HG03460 (cell line): ENCODE results near the gene CYP17A1.

Source experiments
- ATAC-seq: cut with Tn5 transposase; IDR thresholded peaks from one replicate; pipeline ENCODE4 v1.9.1; 2021; ENCODE audit not compliant: unreplicated experiment

CYP17A1 gene

GRCh38 chr10:102811346-102811745, 25.9 kb downstream of the CYP17A1 start:
- no peak for ATAC-seq

GRCh38 chr10:102808380-102808779, 28.8 kb downstream of the CYP17A1 start:
- no peak for ATAC-seq

GRCh38 chr10:102804382-102805055, 32.7 kb downstream of the CYP17A1 start:
- ATAC-seq, result no peak

- peak; percentile 68 for ATAC-seq
These were observed 34.2 kb downstream of the CYP17A1 start for GRCh38 chr10:102802920-102803534.

DNA sequence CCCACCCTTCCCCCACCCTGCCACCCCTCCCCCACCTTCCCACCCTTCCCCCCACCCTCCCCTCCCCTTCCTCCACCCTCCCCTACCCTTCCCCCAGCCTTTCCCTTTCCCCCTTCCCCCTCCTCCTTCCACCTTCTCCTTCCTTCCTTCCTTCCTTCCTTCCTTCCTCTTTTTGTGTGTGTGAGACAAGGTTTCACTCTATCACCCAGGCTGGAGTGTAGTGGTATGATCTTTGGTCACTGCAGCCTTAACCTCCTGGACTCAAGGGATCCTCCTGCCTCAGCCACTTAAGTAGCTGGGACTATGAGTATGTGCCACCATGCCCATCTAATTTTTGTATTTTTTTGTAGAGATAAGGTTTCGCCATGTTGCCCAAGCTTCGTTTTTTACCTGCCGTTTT, 35.2 kb downstream of the CYP17A1 start:
- no peak for ATAC-seq

DNA sequence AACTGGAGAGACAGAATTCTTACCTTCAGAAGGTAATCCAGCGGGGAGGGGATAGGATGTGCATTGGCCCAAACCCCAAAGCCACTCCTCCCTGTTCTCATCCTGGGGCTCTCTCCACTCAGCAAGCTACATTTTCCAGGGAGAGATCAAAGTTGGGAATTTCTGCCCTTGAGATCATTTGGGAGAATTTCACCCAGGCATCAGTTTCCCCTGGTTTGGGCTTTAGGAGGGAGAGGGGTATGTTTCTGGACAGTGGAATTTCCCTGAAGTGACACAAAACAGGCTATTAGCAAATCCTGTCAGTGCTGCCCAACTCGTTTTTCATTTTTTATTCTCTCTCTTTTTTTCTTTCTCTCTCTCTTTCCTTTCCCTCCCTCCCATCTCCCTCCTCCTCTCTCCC, 35.7 kb downstream of the CYP17A1 start:
- ATAC-seq, result no peak

DNA sequence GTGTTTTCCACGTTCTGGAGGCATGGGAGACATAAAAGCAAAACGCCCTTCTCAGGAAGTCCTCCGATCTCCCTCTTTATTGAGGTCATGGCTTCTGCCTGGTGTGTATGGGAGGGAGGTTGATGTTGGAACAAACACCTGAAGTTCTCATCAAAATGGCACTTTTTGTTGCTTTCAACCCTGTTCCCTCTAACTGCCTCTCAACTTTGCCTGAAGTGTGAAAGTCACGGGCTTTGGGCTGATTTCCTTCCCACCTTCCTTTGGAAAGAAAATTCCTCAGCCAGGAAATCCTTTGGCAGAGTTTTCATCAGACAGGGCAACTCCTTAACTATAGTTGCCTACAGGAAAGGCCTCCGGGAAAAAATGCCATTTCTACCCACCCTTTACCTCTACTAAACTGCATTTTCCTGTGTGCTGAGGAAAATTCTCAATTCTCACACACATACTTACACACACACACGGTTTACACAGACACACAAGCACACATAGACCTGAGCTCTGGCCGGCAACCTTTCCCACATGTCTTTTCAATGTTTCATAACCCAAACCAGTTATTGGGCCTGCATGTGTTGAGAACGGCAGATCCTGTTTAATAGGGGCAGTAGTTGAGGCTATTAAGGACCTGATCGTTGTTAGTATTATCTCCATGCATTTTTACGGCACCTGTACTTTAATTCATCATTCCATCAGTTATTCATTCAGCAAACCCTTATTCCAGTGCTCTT, 36.4 kb downstream of the CYP17A1 start:
- no peak for ATAC-seq

DNA sequence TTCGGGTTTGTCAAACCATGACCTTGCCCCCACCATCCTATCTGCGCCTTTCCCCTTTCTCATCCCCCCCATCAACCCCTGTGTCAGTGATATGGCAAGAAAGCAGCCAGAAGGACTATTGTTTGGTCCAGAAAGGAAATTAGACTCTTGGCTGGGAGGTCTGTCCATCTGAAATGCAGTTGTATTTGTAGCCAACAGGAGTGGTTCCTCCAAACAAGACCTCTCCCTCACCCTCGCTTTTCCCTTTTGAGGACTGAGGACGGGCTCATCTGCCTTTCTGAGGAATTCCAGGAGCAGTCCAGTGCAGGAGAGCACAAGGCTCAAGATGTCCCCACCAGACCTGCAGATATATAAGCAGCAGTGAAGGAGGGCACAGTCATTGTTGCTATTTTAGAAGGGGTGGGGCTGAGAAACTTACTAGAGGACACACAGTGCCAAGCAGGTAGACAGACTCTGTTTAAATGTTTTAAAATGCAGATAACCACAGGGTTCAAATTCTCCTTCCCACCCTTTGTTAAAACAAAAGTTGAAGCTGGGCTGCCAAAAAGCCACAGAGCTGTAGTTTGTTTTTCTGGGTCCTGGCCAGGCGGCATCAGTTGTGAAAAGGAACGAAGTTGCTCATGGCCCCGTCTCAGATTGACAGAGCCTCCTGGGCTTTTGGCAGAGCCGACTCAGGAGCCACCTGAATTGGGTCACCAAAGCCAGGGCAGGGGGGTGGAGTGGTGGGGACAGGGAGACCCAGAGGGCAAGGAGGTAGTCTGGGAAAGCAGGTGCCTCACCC, 37.3 kb downstream of the CYP17A1 start:
- ATAC-seq, result no peak

GRCh38 chr10:102796407-102797176, 40.6 kb downstream of the CYP17A1 start:
- ATAC-seq, result peak; percentile 98

GRCh38 chr10:102795453-102796406, 41.5 kb downstream of the CYP17A1 start:
- peak; percentile 28 for ATAC-seq

DNA sequence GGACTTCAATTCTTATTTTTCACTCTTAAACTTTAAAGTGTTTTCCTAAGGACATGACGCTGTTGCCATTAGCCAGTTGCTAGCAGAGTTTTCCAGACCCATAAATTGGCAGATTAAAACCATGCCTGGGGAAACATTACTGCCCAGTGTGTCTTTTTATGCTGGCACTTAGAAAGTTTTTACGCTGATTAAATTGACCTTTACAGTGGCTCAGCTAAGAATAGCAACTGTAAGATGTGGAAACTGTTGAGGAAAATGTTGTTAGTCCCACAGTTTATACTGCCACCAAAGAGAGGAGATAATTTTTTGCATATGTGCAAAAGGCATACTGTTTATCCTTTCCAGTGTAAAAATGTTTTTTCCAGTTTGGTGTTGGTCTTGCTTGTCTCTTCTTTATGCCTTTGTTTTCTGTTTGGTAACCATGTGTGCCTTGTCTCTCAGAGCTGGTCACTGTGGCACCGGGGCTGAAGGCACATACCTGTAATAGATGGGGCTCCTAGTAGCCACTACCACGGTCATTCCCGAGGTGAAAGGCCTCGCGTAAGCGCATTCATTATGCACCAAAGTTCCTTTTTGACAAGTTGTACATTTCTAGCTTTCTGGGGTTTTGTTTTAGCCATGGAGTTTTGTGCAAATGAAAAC, 45.3 kb downstream of the CYP17A1 start:
- ATAC-seq, result no peak

DNA sequence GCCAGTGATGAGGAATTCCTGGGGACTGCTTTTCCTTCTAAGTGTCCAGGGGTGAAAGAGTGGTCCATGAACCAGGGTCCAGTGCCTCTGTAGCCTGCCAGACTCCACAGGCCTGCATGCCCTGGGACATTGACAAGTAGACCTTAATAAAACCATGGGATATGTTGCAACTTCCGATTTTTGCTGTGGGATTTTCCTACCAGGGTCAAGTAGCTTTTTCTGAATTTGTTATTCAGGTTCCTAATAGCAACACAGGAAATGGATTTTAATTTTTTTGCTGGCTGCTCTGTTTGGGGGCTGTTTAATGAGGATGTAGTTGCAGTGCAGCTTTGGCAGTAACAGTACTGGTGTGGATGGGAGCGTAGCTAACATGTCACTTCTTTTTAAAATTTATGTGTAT, 51.4 kb downstream of the CYP17A1 start:
- no peak for ATAC-seq

- no peak for ATAC-seq
These were observed 53.6 kb downstream of the CYP17A1 start for GRCh38 chr10:102783568-102783967.

GRCh38 chr10:102782673-102783551, 54.3 kb downstream of the CYP17A1 start:
- no peak for ATAC-seq

GRCh38 chr10:102781921-102782557, 55.2 kb downstream of the CYP17A1 start:
- no peak for ATAC-seq

DNA sequence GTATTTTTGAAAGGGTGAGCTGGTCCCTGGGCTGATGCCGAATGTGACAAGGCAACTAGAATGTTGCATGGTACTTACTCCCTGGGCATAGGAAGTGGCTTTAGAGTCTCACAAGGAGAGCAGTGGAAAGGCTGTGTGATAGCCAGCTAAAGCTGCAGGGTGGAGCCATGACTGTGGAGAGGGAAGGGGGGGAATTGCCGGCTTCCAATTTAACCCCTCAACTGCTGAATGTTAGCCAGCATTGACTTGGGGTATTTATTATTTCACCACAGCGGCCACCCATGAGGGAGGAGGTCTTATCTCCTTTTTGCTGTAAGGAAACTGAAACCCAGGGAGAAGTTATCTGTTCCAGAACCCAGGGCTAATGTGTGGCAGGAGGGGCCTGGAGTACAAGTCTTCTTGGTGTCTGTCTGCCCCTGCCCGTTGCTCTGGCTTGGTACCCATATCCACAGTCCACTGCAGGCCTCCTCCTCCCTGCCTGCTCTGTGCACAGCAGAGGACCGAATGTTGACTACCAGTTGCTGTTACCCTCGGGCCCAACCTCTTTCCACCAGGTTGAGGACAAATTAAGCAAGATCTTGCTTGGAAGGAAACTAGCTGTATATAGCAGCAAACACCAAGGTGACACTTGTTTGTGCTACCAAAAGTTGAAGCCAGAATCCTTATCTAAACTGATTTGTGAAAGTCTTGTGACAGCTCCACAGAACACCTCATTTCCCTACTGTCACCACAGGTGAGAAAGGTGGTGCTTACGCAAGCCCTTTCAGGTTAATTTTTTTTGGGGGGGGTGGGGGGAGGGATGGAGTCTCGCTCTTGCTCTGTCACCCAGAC, 55.9 kb downstream of the CYP17A1 start:
- ATAC-seq, result no peak
